H4 (cell line): ENCODE data around the gene SPECC1L. TPM values are rescaled to one million over a fixed set of nuclear protein-coding genes. Genes with fewer than 3 reads are reported as not detected.

Experiments
- DNase-seq: peaks from one replicate; pipeline ENCODE4 v3.0.0-alpha.2; 2015; ENCODE audit warnings: low spot score
- total RNA-seq: library from RNA; depleted of rRNA; stranded (reverse); fragments of >200 nt; shearing (Covaris generic); gene quantifications from 2 replicates; pipeline ENCODE4 v1.2.3, GENCODE V29; 2014

The SPECC1L gene
- total RNA-seq, 1 experiment from 2014 or later = 10.8 TPM

DNA sequence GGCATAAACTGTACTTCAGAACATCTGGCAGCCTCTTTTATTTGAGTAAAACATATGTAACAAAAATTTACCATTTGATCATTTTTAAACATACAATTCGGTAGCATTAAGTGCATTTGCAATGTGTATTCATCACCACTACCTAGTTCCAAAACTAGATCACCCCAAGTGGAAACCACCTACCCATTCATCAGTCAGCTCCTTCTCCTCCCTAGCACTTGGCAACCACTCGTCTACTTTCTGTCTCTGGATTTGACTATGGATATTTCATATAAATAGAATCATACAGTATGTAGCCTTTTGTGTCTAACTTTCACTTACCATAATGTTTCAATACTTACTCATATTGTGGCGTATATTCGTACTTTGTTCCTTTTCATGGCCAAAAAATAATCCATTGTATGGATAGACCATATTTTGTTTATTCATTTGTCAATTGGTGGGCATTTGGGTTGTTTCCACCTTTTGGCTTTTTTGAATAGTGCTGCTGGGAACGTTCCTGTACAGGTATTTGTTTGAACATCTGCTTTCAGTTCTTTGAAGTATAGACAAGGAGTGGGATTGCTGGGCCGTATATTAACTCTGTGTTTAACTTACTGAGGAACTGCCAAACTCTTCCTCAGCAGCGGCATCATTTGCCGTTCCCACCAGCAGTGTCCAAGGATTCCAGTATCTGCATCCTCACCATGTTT lies 129.5 kb downstream of the SPECC1L start:
- DNase-seq = no peak

- no peak for DNase-seq
These were observed 130.3 kb downstream of the SPECC1L start for GRCh38 chr22:24400726-24401596.

- no peak for DNase-seq
These were observed 131.3 kb downstream of the SPECC1L start for GRCh38 chr22:24401931-24402367.

DNA sequence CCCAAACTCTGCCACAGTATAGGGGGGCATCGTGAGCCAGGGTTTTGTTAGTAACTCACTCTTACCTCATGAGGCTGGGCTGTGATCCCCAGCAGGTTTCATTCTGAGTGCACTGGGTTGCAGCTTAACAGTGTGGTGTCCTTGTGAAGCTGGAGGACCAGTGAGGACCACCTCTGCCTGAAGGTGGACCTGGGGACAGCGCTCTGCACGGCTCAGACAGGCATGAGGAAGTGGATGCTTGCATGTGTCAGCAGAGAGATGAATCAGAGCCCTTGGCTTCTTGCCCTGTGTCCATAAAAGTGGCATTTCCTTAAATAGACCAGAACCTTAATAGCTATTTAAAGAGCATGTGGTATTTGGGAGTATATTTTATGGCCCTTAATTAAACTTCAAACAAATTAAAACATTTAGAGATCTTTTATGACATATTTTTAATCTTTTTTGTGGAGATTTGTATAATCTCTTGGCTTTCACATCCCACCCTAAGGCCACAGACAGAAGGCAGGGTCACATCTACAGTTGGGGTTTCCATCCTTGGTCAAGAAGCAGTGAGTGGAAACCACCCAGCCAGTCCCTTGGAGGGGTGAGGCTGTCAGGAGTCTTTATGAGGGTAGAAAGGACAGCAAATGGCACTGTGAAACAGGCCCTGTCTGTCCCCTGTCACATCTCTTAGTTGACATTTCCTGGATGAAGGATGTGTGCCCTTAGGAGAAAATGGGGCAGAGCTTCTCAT lies 132.0 kb downstream of the SPECC1L start:
- DNase-seq = peak; percentile 75

DNA sequence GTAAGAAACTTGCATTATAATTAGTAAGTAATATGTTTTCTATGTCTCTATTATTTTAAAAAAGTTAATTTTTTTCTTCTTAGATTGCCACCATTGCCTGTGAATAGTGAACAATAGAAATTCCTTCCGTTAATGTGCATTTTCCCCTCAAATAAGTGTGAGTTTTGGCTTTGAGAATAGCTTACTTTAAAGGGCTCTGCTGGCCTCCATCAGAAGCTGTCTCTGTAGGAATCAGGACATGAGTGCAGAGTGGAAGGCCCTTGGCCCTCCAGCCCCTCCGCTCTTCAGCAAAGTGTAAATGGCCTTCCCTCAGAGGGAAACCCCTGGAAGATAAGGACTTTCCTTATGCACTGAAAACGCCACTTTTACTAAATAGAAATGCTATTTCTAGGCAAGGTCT lies 132.7 kb downstream of the SPECC1L start:
- no peak for DNase-seq

DNA sequence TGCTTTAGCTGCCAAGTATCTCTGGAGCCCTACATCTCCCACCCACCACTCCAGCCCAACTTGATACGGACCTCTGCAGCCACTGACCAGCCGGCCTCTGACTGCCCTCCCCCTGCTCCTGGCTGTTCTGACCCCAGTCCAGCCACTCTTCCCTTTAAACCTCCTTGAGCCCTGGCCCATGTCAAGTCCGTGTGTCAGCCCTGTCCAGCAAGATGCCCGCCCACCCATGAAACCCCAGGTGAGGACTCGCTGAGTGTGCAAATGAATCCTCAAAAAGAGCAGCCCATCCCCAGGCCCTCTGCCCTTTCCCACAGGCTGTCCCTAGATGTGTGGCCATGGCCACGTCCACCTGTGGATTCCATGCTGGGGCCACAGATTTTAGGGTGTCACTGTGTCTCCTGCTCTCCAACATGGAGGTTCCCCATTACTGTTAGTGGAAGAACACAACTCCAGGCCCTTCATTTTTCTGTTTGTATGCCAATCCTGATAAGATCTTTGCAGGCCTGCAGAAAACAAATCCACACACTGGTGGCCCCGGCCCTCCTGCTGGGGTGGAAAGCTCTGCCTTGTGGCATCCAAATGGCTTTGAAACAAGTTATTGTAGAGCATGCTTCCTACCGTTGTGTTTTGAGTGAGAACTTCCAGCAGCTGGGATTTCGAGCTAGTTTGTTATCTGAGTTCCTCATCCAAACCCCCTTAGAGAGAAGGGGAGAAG lies 134.1 kb downstream of the SPECC1L start:
- DNase-seq = no peak

- DNase-seq = no peak
These were observed 135.1 kb downstream of the SPECC1L start for GRCh38 chr22:24405631-24406321.

DNA sequence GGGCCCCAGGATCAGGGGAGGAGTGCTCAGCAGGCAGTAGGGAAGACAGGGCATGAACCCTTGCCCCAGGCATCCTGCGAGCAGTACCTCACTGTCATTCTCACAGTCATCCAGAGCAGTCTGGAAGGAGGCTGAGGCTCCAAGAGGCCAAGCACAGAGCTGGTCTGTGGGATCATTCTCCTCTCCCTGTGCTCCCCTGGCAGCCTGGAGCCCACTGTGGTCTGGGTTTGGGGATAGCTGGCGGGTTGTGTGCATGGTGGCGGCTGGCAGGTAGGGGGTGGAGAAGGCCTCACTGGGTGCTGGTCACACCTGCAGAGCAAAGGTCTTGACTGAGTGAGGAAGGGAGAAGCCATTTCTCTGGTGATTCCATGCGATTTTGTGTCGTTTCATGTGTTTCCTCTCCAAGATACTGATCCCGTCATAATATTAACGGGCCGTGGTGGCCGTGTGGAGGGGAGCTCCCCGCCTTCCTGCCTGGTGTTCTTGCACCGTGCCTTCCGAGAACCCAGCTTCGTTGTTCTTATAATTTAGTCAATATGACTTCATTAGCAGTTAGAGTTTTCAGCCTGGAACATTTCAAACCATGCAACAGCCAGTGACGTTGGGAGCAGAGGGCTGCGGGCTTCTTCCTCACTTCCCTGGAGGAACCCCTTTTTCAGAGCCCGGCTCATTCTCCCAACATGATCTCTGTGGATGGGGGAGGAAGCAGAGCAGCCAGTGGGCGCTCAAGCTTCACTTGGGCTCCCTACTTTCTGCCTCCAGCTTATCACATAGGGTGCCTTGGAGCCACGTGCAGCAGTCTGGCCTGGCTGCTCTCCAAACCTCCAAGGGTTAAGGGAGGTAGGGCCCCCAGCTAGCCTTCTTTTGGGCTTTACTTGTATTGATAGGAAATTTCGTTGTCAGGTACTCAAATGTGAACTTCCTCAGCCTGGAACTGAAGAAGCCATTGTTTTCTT lies 136.0 kb downstream of the SPECC1L start:
- no peak for DNase-seq

DNA sequence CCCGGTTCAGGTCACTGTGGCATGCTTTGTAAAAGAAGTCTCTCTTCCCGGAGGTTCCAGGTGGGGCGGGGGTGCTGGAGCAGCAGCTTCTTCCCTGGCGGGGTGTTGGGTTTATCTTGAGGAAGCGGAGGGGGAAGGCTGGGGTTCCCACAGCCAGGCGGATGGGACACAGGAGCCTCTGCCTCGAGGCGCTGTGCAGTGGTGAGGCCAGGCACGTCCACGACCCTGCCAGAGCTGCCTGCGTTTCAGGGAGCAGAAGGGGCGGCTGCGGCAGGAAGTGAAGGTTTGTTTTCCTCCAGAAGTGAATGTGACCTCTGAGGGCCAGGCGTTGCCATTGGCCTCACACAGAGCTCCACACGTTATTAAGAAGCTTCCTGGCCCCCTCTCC lies 136.6 kb downstream of the SPECC1L start:
- no peak for DNase-seq

GRCh38 chr22:24407884-24408283 lies 137.3 kb downstream of the SPECC1L start:
- no peak for DNase-seq

DNA sequence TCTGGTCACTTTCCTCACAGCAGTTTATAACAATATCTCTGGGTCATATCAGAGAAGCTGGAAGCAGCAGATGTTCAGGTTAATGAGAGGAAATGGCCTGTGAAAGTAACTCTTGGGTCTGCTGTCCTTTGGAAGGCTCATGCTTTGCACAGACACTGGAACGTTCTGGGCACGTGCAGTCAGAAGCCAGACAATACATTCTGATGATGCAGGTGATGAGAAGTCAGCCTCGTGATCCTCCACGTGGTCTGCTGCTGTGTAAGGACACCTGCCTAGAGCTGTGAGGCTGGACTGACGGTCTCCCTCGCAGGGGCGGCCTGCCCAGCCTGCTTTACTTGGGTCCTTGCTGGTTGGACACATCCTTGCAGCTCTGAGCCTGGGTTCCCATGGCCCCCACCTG lies 138.0 kb downstream of the SPECC1L start:
- no peak for DNase-seq

DNA sequence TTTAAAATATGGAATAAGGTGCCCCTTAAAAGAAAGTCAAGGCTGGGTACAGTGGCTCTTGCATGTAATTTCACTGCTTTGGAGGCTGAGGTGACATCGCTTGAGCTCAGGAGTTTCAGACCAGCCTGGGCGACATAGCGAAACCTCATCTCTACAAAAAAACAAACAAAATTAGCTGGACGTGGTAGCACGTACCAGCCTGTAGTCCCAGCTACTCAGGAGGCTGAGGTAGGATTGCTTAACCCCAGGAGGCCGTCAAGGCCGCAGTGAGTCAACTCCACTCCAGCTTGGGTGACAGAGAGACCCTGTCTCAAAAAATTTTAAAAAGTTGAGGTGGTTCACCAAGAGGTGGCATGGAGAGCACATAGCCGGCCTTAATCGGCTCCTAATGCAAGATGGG lies 139.1 kb downstream of the SPECC1L start:
- peak; percentile 20 for DNase-seq

- peak; percentile 22 for DNase-seq
These were observed 139.7 kb downstream of the SPECC1L start for GRCh38 chr22:24410110-24410856.

- no peak for DNase-seq
These were observed 140.8 kb downstream of the SPECC1L start for GRCh38 chr22:24411256-24412004.

DNA sequence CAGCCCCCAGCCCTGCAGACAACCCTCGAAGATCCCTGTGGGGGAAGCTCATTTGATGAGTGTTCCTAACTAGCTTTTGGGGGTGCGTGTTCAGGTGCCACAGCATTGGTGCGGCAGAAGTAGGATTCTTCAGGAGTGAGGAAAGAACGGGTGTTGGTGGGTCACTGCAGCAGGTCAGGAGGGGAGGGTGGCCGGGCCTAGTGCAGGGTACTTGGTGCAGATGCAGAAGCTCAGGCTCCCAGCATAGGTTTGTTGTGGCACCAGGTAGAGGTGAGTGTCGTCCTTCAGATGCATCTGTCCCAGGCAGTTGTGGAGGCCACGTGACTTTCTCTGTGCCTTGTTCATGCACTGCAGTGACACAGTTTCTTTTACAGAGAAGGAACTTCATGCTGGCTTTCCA lies 141.6 kb downstream of the SPECC1L start:
- no peak for DNase-seq

GRCh38 chr22:24413271-24413670 lies 142.6 kb downstream of the SPECC1L start:
- DNase-seq = no peak

DNA sequence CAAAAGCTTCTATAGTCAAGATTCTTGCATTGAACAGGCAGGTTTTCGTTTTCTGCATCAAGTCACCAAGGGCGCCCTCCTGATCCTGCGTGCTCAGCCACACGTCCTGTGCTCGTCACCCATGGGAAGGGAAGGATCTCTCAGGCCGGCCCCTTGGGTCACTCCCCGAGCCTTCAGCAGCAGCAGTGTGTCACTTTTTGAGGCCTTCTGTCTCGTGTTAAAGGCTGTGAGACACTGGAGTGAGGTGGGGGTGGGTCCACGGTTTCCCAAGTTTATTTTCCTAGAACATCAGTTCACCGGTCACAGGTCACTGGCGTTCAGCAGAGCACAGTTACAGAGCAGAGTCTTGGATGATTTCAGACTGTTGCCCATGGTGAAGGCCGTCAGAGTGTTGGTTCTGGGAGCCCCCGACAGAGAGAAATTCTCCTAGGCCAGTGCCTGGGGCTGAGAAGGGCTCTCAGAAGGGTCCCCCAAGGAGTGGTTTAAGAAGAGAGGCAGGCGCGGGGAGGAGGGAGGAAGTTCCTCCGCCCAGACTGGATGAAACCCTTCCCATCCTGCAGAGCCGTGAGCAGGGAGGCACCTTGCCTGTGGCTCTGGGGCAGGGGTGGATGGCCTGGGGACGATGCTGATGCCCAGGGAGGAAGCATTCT lies 143.2 kb downstream of the SPECC1L start:
- no peak for DNase-seq

- DNase-seq = no peak
These were observed 143.9 kb downstream of the SPECC1L start for GRCh38 chr22:24414523-24414922.
